GM18867 (cell line): ENCODE results near the gene MALT1.
"Not testable (repeated sequence)": the region's sequence is repeated elsewhere in the genome, so short reads cannot be mapped to it uniquely, and the experiment has no call there.

Experiments used
- ATAC-seq: cut with Tn5 transposase; IDR thresholded peaks from one replicate; pipeline ENCODE4 v1.9.1; 2021; ENCODE audit warnings: mild to moderate bottlenecking, moderate library complexity; ENCODE audit not compliant: unreplicated experiment

MALT1 gene

DNA sequence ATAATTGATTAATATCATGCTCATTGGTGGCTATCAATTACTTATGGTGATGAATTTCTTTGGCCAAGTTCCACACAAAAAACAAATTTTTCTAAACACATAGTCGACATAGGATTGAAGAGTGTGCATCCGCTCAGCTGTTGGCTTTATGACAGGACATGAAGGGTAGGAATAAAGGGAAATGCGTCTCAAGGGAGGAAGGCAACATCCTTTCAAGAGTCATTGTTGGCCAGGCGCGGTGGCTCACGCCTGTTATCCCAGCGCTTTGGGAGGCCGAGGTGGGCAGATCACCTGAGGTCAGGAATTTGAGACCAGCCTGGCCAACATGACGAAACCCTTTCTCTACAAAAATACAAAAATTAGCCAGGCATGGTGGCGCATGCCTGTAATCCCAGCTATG lies 20.4 kb upstream of the MALT1 start:
- not testable (repeated sequence) for ATAC-seq

DNA sequence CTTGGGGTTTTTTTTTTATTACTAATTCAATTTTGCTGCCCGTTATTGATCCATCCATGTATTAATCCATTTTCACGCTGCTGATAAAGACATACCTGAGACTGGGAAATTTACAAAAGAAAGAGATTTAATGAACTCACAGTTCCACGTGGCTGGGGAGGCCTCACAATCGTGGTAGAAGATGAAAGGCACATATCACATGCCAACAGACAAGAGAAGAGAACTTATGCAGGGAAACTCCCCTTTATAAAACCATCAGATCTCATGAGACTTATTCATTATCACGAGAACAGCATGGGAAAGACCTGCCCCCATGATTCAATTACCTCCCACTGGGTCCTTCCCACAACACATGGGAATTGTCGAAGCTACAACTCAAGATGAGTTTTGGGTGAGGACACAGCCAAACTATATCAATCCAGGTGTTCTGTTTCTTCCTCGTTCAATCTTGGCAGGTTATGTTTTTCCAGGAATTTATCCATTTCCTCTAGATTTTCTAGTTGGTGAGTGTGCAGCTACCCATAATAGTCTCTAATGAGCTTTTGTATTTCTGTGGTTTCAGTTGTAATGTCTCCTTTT lies 18.0 kb upstream of the MALT1 start:
- not testable (repeated sequence) for ATAC-seq

DNA sequence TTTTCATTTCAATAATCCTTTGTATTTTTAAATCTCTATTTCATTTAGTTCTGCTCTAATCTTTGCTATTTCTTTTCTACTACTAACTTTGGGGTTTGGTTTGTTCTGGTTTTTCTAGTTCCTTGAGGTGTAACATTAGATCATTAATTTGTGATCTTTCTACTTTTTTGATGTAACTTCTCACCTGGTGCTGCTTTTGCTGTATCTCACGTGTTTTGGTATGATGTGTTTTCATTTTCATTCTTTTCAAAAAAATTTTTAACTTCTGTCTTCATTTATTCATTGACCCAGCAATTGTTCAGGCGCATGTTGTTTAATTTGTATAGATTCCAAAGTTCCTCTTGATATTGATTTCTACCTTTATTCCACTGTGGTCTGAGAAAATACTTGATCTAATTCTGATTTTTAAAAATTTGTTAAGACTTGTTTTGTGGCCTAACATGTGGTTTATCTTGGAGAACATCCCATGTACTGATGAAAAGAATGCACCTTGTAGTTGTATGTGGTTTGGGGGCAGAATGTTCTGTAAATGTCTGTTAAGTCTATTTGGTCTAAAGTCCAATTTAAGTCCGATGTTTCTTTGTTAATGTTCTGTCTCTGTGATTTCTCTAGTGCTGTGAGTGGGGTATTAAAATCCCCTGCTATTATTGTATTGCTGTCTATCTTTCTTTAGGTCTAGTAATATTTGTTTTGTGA lies 17.3 kb upstream of the MALT1 start:
- ATAC-seq: no peak

DNA sequence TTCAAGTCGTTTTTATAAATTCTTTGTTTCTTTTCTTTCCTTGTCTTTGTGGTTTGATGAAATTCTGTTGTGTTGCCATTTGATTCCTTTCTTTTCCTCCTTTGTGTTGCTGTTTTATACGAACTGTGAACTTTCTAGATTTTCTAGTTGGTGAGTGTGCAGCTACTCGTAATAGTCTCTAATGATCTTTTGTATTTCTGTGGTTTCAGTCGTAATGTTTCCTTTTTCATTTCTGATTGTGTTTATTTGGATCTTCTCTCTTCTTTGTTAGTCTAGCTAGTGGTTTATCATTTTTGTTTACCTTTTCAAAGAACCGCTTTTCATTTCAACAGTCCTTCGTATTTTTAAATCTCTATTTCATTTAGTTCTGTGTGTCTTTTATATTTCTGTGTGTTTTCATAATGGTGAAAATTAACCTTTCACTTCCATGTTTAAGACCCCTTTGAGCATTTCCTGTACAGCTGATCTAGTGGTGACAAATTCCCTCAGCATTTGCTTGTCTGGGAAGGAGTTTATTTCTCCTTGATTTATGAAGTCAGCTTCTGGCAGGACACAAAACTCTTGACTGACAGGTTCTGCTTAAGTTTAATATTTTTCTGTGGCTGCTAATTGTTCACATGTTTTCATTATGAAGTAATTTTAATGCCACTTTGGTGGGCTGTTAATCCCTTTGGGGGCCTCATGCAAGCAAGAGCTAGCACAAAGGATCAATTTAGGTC lies 16.2 kb upstream of the MALT1 start:
- ATAC-seq: no peak

DNA sequence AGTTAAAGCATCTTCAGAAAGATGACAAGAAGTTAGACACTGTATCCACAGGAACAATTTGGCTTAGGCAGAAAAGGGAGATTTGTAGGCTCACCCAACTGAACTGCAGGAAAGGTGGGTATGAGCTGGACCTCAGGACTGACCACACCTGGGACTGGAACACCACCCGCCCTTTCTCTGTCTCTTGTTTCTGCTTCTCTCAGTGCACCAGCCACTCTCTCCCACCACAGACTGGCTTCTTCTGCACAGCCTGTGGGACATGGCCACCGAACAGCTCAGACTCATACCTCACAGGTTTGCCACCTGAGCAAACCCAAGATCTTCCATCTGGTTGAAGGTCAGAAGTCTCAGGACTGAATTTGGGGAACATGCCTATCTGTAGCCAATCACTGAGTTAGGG lies 14.2 kb upstream of the MALT1 start:
- no peak for ATAC-seq

DNA sequence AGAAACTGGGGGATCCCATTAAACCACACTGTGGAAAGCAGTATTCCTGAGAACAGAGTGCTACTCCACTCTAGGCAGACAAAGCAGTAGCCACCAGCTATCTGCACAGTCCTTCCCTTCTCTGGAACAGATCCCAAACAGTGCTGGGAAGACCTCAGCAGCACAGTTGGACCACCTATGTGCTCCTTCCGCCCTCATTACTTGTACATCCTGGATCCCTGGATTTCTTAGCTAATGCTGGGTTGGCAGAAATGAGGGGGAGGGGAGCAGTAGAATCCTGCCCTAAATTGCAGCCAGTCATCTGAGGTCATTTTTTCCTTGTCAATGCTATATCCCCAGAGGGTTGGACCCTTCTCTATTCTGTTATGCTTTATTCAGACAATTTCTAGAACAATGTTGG lies 13.8 kb upstream of the MALT1 start:
- no peak for ATAC-seq

DNA sequence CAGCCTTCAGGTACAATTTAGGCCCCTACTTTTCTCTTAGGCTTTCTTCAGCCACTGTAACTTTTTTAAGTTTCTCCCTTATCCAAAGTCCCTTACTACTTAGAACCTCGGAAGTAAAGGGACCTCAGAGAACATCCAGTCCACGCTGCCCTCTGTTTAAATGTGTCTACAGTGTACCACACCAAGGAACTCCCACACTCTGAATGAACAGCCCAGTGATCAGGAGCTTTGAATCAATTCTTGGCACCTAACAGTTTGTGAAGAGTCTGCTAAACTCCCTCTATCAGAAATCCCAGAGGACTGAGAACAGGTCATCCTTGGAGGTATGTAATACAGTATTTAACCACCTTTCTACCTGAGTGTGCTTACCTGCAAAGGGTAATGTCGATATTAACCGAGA lies 11.6 kb upstream of the MALT1 start:
- no peak for ATAC-seq

DNA sequence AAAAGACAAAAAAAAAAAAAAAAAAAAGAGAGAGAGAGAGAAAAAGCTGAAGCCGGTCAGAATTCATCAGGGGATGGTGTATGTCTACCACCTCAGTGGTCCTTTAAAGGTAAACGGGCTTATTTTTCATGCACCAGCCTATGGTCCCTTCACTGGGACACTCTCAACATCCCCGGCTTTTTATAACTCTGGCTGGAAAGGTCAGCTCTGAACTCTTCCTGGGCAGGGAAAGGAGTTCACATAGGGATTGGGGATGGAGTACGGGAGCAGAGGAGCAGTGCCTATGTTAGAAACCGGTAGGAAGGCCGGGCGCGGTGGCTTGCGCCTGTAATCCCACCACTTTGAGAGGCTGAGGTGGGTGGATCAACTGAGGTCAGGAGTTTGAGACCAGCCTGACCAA lies 10.3 kb upstream of the MALT1 start:
- no peak for ATAC-seq

DNA sequence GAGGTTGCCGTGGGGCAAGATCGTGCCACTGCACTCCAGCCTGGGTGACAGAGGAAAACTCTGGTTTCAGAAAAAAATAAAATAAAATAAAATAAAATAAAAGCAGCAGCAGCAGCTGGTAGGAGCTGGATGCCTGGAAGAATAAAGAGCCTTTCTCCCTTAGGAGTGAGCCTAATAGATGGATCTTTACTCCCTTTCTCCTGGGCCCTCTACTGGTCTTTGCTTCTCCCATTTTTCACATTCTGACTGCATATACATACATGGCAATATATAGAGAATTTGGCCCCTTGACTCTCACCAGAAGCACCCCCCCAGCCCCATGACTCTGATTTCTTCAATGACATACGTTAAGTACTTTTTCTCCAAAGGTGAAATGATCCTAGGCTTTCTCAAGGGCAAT lies 9.8 kb upstream of the MALT1 start:
- ATAC-seq: no peak

DNA sequence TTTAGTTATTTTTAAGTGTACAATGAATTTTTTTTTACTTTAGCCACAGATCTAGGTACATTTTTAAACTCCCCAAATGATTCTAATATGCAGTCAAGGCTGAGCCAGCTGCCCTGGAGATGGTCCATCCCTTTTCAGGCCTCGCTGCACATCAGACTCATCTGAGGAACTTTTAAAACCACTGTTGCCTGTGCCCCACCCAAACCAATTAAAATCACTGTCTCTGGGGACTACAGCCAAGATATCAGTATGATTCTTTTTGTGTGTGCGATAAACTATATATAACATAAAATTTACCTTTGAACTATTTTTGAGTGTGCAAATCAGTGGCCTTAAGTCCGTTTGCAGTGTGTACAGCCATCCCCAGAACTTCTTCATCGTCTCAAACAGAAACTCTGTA lies 9.1 kb upstream of the MALT1 start:
- no peak for ATAC-seq

DNA sequence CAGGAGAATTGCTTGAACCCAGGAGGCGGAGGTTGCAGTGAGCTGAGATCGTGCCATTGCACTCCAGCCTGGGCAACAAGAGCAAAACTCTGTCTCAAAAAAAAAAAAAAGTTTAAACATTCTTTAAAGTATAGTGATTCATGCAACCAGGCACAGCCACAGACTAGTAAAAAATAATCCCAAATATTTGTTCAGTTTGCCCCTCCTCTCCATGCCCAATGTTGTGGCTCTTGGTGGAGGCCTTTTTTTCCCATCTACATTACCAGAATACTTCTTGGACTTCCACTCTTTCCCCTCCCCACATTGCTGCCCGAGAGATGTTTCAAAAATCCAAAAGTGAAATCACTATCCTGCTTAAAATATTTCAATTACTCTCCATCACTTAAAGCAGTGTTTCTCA lies 5.1 kb upstream of the MALT1 start:
- no peak for ATAC-seq

DNA sequence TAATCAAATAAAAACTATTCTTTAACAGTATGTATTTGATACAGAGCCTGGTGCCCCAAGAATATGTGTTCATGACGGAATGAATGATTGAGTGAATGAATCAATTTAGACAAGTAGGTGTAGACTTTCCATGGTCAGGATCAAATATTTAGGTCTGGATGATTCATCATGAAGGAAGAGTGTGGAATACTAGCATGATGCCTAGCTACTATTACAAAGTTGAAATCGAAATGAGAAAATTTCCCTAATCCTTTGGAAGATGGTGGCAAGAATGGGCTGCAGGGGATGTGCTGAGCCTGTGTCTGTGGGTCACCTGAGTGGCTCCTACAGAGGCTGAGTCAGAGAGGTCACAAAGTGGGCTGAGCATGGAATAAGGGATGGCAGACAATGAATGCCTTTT lies 3.1 kb upstream of the MALT1 start:
- no peak for ATAC-seq

DNA sequence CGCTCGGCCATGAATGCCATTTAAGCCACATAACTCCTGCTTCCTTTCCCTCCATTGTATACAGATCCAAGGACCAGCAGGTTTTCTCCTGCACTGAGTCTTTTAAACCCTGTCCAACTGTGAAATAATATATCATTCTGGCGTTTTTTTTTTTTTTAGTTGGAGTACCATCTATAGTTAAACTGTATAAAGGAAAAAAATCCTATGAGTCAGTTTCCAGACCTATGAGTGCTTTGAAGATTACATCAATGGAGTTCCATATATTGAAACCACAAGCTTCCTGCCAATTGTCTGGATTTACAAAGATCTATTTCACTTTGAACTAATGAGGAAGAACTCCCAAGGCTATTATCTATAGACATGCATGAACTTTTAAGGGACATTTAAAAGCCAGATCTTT lies 2.4 kb upstream of the MALT1 start:
- ATAC-seq: no peak

DNA sequence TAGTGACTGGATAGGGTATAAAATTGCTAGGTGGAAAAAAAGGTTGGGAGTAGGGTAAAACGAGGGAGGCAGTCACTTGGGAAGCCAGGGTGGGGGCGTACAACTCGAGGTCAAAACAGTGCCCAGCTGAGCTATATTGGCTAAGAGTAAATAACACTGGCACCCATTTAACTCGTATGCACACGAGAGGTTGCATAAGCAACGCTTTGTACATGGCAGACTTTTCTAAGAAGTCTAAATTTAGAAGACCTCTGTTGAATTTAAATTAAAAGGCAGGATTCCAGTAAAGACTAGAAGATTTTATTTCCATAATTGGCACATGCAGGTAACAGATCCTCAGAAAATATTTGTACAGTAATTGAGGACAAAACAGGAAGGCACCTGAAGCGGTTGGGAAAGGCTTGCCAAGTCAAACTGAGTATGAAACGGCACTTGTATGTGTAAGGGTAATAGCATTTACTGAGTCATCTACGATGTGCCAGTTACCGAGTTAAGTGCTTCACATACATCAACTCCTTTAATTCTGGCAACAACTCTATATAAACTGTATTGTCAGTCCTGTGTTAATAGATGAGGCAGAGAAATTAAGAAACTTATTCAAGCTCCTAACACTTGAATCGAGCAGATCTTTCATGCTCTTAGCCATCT lies 1.4 kb upstream of the MALT1 start:
- no peak for ATAC-seq

DNA sequence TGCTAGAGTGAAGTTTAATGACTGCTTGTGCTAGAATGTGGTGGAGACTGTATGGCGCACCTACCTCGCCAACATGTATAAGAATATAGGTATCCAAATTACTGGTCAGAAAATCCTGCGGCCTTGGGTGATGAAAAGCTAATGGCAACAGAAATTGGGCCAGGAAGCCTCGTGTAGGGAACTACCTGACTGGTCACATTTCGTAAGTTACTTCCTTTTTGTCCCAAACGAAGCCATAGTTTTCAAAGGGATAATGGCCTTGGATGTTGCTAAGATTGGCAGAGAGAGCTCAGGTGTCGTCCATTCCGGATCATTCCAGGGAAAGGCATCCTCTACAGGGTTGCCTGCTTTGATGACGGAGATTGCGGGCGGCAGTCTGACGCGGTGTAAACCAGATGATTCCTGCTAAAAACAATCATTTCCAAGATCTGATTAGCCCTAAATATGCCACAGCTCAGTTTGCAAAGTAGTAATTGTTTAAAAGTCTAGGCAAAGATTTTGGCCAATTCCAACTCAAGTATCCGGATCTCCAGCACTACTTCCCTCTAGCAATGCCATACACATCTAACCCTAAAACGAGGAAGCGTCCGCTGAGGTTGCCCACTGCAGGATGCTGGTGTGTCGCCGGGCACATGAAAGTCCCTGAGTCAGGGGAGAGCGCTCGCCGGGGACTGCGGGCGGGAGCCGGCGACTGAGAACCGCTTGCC lies 708 bp upstream of the MALT1 start:
- ATAC-seq: no peak

DNA sequence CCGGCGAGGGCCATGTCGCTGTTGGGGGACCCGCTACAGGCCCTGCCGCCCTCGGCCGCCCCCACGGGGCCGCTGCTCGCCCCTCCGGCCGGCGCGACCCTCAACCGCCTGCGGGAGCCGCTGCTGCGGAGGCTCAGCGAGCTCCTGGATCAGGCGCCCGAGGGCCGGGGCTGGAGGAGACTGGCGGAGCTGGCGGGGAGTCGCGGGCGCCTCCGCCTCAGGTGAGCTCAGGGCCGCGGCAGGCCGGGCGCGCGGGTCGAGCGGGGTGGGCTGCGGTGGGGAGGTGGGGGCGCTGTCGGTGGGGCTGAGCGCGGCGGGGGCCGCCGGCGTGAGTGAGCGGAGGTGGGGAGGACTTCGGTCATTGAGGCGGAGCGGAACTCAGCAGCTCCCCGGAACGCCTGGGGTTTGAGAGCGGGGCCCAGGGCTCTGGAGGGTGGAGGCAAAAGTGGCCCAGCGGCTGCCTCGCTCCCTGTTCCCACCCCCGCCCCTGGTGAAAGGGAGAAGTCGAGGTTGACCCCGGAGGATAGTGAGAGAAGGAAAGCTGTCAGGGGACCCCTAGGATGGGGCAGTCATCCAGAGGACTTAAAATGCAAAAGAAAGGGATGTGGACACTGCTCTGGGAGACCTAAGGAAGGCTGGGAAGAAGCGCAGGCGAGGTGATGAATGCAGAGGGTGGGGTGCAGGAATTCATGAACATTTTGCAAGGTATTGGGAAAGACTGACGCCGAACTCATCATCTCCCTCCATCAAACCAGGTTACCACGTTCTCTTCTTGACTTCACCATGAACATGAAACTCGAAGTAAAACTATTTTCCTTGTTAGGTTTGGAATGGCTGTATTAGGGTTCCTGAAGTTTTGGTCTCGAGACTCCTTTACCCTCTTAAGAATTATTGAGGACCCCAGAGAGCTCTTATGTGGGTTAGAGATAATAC lies 633 bp downstream of the MALT1 start:
- peak; percentile 30 for ATAC-seq

DNA sequence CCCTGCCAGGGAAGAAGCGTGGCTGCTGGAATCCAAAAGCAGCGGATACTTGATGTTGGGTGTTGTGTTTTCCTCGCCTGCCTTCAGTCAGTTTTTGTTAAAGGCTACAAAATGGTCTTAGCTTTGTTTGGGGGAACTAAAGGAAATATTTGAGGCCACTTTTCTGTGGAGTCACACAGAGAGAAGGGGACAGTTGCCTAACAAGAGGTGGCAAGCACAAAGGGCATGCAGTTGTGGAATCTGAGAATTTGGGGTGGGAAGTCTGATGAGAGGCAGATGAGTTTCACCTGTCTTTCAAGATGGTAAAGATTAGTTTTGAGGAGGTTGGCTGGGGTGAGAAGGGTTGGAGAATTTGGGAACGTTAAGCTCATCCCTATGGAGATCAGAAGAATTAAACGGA lies 2.9 kb downstream of the MALT1 start:
- no peak for ATAC-seq

DNA sequence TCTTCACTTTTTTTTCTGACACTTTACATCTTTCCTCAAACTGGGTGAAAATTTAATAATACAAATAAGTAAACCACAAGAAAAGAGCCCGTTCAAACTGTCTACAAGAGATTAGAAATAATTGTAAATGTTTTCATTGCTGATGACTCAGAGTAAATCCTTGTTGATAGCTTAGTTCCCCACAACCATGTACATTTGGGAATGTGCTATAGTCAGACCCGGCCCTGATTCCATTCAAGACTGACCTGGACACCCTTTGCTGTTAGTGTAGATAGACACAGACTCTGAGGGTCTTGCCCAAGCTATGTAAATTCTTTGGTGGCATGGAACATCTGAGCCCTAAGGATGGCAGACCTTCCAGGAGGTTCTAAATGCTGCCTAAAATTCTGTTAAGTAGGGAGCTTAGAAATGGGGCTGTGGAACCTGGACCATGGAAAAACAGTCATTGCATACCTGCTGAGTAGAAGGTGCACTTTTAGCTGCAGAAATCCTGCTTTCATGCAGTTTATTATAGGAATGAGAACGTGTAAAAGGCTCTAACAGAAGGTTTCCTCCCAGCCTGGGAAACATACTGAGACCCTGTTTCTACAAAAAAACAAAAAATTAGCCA lies 3.7 kb downstream of the MALT1 start:
- no peak for ATAC-seq

DNA sequence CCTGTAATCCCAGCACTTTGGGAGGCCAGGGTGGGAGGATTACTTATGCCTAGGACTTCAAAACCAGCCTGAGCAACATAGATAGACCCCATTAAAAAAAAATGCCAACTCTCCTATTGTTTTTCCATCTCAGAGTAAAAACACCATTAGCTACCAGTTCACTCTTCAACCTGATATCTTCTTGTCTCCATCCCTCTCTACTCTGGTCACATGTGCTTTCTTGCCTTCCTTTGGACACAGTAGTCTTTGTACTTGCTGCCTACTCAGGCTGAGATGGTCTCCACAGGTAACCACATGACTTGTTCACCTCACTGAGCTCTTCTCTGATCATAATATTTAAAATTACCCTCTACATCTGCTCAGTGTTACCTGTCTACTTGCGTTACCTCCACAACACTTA lies 5.0 kb downstream of the MALT1 start:
- ATAC-seq: no peak
